Fibroblast of the aortic adventitia (primary cell): Measurements from ENCODE around the gene OGDHL. TPM values are rescaled to one million over a fixed set of nuclear protein-coding genes. Genes with fewer than 3 reads are reported as not detected.

Source experiments
- DNase-seq: peaks from one replicate; pipeline ENCODE4 v3.0.0-alpha.2; 2010; ENCODE audit warnings: low read depth
- H3K4me3 ChIP-seq: 2 replicates; pipeline ENCODE4 v1.5.1; 2011; ENCODE audit warnings: low read depth, mild to moderate bottlenecking, control low read depth, low read length, moderate library complexity
- total RNA-seq: library from RNA; depleted of rRNA; stranded (reverse); fragments of >200 nt; gene quantifications from 2 replicates; pipeline ENCODE4 v1.2.3, GENCODE V29; 2012; ENCODE audit warnings: low replicate concordance
- TF ChIP-seq, protein P1 (sequence below): IDR thresholded peaks from 2 replicates; pipeline ENCODE4 v1.5.1; 2011; ENCODE audit warnings: mild to moderate bottlenecking, low read length, control low read depth, inconsistent platforms; ENCODE audit not compliant: insufficient read depth

Gene OGDHL
- under 0.01 and 0.57 TPM in 2 replicates for total RNA-seq

DNA sequence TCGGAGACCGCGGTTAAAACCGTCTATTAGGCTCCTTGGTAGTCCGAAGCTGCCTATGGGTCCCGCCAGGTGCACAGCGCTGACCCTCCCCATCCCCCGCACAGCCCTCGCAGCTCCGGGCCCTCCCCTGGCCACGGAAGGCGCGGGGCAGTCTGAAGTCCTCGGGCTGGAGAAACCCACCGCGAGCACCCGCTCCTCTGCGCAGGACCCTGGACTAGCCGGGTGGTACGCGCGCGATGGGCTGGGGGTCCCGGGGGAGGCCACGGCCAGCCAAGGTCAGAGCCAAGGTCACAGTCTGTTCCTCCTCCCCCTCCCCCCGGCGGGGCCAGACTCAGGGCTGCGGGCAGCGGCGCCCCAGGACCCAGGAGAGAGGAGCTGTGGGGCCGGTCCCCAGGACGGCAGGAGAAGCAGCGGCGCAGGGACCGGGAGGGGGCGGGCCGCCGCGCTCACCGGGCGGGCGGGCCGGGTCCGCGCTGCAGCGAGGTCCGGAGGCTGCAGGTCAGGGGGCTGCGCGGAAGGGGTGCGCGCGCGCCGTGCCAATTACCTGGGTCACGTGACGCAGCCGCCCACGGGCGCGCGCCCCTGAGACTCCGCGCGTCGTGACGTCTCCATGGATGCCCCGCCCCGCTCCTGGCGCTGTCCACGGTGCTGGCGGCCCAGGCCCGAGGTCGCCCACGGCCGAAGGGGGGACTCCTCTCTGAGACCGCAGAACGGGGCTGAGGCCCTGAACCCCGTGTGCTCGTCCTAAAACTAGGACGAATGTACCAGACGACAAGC, at the start of gene OGDHL:
Gene OGDHL, minus strand, starts transcription at position 535 of the 777 bp plus-strand sequence. CDS start 3,731 bp downstream, outside the sequence.
- peak within 1 kb of the TSS; percentile 62 for H3K4me3 ChIP-seq
- peak; percentile 27 for DNase-seq
- TF ChIP-seq, protein P1, sequence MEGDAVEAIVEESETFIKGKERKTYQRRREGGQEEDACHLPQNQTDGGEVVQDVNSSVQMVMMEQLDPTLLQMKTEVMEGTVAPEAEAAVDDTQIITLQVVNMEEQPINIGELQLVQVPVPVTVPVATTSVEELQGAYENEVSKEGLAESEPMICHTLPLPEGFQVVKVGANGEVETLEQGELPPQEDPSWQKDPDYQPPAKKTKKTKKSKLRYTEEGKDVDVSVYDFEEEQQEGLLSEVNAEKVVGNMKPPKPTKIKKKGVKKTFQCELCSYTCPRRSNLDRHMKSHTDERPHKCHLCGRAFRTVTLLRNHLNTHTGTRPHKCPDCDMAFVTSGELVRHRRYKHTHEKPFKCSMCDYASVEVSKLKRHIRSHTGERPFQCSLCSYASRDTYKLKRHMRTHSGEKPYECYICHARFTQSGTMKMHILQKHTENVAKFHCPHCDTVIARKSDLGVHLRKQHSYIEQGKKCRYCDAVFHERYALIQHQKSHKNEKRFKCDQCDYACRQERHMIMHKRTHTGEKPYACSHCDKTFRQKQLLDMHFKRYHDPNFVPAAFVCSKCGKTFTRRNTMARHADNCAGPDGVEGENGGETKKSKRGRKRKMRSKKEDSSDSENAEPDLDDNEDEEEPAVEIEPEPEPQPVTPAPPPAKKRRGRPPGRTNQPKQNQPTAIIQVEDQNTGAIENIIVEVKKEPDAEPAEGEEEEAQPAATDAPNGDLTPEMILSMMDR: no peak

- DNase-seq: no peak
- H3K4me3 ChIP-seq: no peak overlapping the region
- TF ChIP-seq, protein P1: no peak
Measured at GRCh38 chr10:49803988-49804387, 41.9 kb upstream of the OGDHL start.

DNA sequence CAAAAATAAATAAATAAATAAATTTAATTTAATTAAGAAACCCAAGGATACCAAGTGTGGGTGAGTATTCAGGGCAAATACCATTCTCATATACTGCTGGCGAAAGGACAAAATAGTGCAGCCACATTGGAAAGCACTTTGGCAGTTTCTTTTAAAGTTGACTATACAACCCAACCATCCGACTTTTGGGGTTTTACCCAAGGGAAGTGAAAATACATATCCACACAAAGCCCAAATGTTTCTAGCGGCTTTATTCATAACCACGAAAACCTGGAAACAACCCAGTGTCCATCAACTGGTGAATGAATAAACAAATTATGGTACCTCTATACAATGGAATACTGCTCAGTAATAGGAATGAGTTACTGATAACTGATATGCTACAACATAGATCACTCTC, 36.2 kb upstream of the OGDHL start:
- TF ChIP-seq, protein P1: no peak
- no peak overlapping the region for H3K4me3 ChIP-seq
- DNase-seq: peak; percentile 81

- H3K4me3 ChIP-seq: no peak overlapping the region
- no peak for DNase-seq
- TF ChIP-seq, protein P1: no peak
Measured at GRCh38 chr10:49791100-49791499, 29.0 kb upstream of the OGDHL start.

DNA sequence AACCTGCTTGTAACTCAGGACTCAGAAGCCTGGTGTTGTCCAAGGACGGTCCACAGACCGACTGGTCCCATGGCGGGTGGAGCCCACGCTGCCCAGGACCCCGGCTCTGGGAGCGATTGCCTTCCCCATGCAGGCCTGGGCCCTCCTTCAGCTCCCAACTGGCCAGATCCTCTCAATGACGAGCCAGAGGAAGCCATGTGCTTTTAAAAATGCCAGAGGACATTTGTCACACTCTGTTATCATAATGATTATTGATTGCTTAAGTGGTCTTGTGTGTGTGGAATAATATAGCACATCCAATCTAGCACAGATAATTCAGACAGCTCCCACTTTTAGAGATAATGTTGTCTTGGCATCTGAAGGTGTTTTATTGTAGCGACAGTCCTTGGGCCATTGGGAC, 22.6 kb upstream of the OGDHL start:
- TF ChIP-seq, protein P1: no peak
- no peak overlapping the region for H3K4me3 ChIP-seq
- no peak for DNase-seq

- no peak for DNase-seq
- H3K4me3 ChIP-seq: no peak overlapping the region
- TF ChIP-seq, protein P1: no peak
Measured at GRCh38 chr10:49783645-49784044, 21.5 kb upstream of the OGDHL start.
